ENCODE measurements around the gene SNRNP70. TPM values are rescaled to one million over a fixed set of nuclear protein-coding genes. Genes with fewer than 3 reads are reported as not detected.

SNRNP70 gene
- total RNA-seq, 1 donor from 2014 or later, result 203 TPM

GRCh38 chr19:49132974-49133609, 47.8 kb downstream of the SNRNP70 start:
- Mint-ChIP-seq H3K4me3 (ENCODE audit: unreplicated experiment) (no peak overlapping the region), H3K27ac (ENCODE audit: unreplicated experiment) (no peak overlapping the region), H3K36me3 (ENCODE audit: low read depth, unreplicated experiment) (peaks cover 5% of the 10 kb centered on the region), H3K27me3 (ENCODE audit: unreplicated experiment) (peaks cover 16% of the 10 kb centered on the region), H3K9me3 (ENCODE audit: unreplicated experiment) (no peaks in the 10 kb centered on the region), H3K4me1 (ENCODE audit: unreplicated experiment) (peaks cover 8% of the 10 kb centered on the region)
- TF ChIP-seq CTCF (IDR thresholded peaks at IDR 0.05; ENCODE audit: unreplicated experiment), result no peak
- no peak for DNase-seq (ENCODE audit: low spot score)

GRCh38 chr19:49133621-49134454, 48.6 kb downstream of the SNRNP70 start:
- Mint-ChIP-seq H3K4me3 (ENCODE audit: unreplicated experiment) (no peak overlapping the region), H3K27ac (ENCODE audit: unreplicated experiment) (no peak overlapping the region), H3K36me3 (ENCODE audit: low read depth, unreplicated experiment) (peaks cover 3% of the 10 kb centered on the region), H3K9me3 (ENCODE audit: unreplicated experiment) (no peaks in the 10 kb centered on the region), H3K4me1 (ENCODE audit: unreplicated experiment) (peaks cover 2% of the 10 kb centered on the region), H3K27me3 (ENCODE audit: unreplicated experiment) (peaks cover 12% of the 10 kb centered on the region)
- no peak for DNase-seq (ENCODE audit: low spot score)
- no peak for TF ChIP-seq CTCF (IDR thresholded peaks at IDR 0.05; ENCODE audit: unreplicated experiment)

- Mint-ChIP-seq H3K4me1 (ENCODE audit: unreplicated experiment) (no peaks in the 10 kb centered on the region), H3K27ac (ENCODE audit: unreplicated experiment) (no peak overlapping the region), H3K27me3 (ENCODE audit: unreplicated experiment) (peaks cover 11% of the 10 kb centered on the region), H3K4me3 (ENCODE audit: unreplicated experiment) (no peak overlapping the region), H3K36me3 (ENCODE audit: low read depth, unreplicated experiment) (no peaks in the 10 kb centered on the region), H3K9me3 (ENCODE audit: unreplicated experiment) (no peaks in the 10 kb centered on the region)
- no peak for DNase-seq (ENCODE audit: low spot score)
- no peak for TF ChIP-seq CTCF (IDR thresholded peaks at IDR 0.05; ENCODE audit: unreplicated experiment)
Measured at GRCh38 chr19:49135686-49136085, 50.4 kb downstream of the SNRNP70 start.

- H3K27ac Mint-ChIP-seq (ENCODE audit: unreplicated experiment), result no peak overlapping the region
- no peaks in the 10 kb centered on the region for H3K9me3 Mint-ChIP-seq (ENCODE audit: unreplicated experiment)
- no peaks in the 10 kb centered on the region for H3K4me1 Mint-ChIP-seq (ENCODE audit: unreplicated experiment)
- H3K36me3 Mint-ChIP-seq (ENCODE audit: low read depth, unreplicated experiment), result no peaks in the 10 kb centered on the region
- no peak overlapping the region for H3K4me3 Mint-ChIP-seq (ENCODE audit: unreplicated experiment)
- no peak for TF ChIP-seq CTCF (IDR thresholded peaks at IDR 0.05; ENCODE audit: unreplicated experiment)
- no peak for DNase-seq (ENCODE audit: low spot score)
- H3K27me3 Mint-ChIP-seq (ENCODE audit: unreplicated experiment), result peaks cover 10% of the 10 kb centered on the region
Measured at GRCh38 chr19:49136771-49137171, 51.5 kb downstream of the SNRNP70 start.

- no peak for TF ChIP-seq CTCF (IDR thresholded peaks at IDR 0.05; ENCODE audit: unreplicated experiment)
- Mint-ChIP-seq H3K27ac (ENCODE audit: unreplicated experiment) (no peak overlapping the region), H3K27me3 (ENCODE audit: unreplicated experiment) (peaks cover 13% of the 10 kb centered on the region), H3K9me3 (ENCODE audit: unreplicated experiment) (no peaks in the 10 kb centered on the region), H3K4me3 (ENCODE audit: unreplicated experiment) (peak overlapping the region; percentile 3), H3K36me3 (ENCODE audit: low read depth, unreplicated experiment) (no peaks in the 10 kb centered on the region), H3K4me1 (ENCODE audit: unreplicated experiment) (peaks cover 14% of the 10 kb centered on the region)
- no peak for DNase-seq (ENCODE audit: low spot score)
Measured at GRCh38 chr19:49140951-49141350, 55.7 kb downstream of the SNRNP70 start.

All from endothelial cell (in vitro differentiated cells).